VCaP (cell line): ENCODE results near the gene PRAMEF12.
"Not testable (repeated sequence)": the region's sequence is repeated elsewhere in the genome, so short reads cannot be mapped to it uniquely, and the experiment has no call there.

ENCODE experiments used
- H3K27ac ChIP-seq: fragments of 450-650 bp; 2 replicates; pipeline ENCODE4 v1.5.1; 2017
- TF ChIP-seq, protein P1 (sequence below): fragments of 450-650 bp; conservative IDR thresholded peaks from 2 replicates; pipeline ENCODE4 v1.5.1; 2017; ENCODE audit warnings: mild to moderate bottlenecking, moderate library complexity

PRAMEF12 gene

DNA sequence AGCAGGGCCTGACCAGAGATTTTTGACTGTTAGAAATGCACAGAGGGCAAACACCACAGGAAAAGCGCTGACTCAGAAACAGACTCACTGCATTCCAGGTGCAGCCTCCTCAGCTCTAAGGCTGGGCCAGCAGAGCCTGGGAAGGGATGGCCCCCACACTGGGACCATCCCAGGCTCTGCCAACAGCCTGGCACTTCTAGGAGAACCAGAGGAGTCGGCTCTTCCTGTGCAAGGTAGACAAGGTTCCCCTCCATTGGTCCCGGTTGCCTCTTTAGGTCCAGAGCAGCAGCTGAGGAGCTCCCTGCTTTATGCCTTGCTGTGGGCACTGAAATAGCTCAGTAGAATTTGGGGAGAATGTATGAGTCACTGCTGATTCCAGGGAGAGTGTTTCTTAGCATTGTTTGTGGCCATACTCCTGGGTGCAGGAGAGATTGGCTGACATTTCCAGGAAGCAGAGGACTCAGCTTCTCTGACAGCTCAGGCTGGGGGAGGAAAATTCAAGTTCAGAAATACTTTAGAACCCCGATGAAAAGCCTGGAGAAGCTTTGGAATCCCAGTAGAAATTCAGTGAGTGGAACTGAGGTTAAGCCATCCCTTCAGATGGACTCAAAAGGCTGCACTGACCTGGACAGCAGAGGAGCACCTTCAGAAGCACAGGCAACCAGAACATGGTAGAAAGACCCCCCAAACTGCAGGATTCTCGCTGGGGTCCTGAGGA, 37.3 kb downstream of the PRAMEF12 start:
- H3K27ac ChIP-seq, result no peak overlapping the region
- TF ChIP-seq, protein P1, sequence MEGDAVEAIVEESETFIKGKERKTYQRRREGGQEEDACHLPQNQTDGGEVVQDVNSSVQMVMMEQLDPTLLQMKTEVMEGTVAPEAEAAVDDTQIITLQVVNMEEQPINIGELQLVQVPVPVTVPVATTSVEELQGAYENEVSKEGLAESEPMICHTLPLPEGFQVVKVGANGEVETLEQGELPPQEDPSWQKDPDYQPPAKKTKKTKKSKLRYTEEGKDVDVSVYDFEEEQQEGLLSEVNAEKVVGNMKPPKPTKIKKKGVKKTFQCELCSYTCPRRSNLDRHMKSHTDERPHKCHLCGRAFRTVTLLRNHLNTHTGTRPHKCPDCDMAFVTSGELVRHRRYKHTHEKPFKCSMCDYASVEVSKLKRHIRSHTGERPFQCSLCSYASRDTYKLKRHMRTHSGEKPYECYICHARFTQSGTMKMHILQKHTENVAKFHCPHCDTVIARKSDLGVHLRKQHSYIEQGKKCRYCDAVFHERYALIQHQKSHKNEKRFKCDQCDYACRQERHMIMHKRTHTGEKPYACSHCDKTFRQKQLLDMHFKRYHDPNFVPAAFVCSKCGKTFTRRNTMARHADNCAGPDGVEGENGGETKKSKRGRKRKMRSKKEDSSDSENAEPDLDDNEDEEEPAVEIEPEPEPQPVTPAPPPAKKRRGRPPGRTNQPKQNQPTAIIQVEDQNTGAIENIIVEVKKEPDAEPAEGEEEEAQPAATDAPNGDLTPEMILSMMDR, result no peak

DNA sequence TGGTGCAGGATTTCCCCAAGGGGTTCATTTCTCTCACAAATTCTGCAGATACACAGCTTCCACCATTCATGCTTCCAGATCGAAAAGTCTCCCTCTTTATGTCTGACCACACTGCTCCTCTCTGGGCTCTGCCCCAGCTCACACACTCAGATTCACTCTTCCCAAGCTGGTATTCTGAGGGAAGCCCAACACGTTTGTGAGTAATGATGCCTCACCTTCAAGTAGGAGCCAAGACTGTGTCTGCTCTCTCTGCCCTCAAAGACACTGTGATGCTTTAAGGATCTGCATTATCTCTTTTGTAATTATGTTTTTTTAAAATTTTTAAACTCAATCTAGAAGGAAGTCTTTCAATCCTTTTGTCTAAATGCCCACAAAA, 37.9 kb downstream of the PRAMEF12 start:
- no peak overlapping the region for H3K27ac ChIP-seq
- TF ChIP-seq, protein P1, result no peak

DNA sequence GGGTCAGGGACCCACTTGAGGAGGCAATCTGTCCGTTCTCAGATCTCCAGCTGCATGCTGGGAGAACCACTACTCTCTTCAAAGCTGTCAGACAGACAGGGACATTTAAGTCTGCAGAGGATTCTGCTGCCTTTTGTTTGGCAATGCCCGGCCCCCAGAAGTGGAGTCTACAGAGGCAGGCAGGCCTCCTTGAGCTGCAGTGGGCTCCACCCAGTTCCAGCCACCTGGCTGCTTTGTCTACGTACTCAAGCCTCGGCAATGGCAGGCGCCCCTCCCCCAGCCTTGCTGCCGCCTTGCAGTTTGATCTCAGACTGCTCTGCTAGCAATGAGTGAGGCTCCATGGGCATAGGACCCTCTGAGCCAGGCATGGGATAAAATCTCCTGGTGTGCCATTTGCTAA, 45.5 kb downstream of the PRAMEF12 start:
- not testable (repeated sequence) for H3K27ac ChIP-seq
